GM19438 (cell line): ENCODE results near the gene HSPBAP1.
"Not testable (repeated sequence)": the region's sequence is repeated elsewhere in the genome, so short reads cannot be mapped to it uniquely, and the experiment has no call there.

ENCODE experiments used
- ATAC-seq: cut with Tn5 transposase; IDR thresholded peaks from one replicate; pipeline ENCODE4 v1.9.1; 2021; ENCODE audit warnings: low read depth; ENCODE audit not compliant: unreplicated experiment

The HSPBAP1 gene

DNA sequence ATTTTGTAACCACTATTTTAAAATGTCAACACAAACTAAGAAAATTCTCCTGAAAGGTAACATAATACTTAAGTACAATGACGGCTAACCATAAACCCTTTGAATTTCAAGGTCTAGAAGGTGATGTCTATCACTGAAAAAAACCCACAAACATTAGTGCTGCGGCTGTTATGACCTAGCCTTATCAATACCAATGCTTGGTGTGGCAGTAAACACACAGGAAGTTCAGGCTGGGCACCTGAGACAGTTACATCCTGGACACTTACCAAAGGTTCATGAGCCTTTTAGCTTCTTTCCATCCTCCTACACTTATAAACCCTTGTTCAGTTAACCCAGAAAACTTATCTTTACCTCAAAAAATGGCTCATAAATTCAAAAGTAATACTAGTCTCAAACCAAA is 5.8 kb downstream of the HSPBAP1 start:
- no peak for ATAC-seq

DNA sequence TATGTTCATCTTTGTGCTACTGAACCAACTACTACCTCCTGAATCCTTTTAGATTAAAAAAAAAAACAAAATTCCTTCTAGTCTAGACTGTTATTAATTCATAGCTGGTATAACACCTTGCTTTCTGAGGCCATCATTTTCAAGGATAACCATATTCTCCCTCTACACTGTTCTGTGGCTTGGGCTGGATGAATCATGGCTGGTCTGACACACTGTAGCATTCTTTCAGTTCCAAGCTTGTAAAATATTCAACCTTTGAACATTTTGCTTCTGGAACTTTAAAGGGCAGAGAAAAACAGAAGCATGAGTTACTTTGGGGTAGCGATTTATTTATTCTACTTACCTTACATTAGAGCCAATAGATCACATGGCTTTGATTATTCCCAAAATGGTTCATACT is 7.6 kb downstream of the HSPBAP1 start:
- no peak for ATAC-seq

DNA sequence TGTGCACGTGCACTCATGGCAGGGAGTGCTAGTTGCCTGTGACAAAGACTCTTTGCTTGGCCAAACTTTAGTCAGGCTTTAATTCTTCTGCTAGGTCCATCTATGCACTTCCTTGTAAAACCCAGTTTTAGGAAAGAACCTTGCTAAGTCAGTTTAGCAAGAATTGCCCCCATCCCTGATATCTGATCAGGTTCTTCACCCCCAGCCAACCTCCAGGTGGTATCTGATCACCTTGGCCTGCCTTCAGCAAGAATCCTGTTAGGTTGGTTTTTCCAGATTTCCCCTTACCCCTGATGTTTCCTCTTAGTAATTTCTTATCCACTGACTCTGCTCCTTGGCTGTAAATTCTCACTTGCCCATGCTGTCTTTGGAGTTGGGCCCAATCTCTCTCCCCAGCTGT is 8.4 kb downstream of the HSPBAP1 start:
- ATAC-seq: no peak

DNA sequence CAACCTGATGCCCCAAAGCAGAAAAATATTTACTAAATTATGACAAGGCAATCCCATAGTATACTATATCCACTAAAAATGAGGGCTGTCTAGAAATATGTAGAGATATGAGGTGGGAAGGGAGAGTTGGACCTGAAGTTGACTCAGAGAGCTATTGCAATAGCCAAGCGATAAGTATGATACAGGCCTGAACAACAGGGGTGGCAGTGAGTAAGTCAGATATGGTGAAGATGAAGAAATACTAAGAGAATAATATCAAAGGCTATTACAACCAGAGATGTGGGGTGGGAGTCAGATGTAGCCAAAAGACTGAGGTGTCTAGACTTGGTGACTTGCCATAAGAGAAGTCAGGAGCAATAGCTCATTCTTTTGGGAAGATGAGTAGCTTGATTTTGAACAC is 9.2 kb downstream of the HSPBAP1 start:
- no peak for ATAC-seq

- no peak for ATAC-seq
Measured at GRCh38 chr3:122782804-122783203, 10.8 kb downstream of the HSPBAP1 start.

- ATAC-seq: no peak
Measured at GRCh38 chr3:122777563-122777962, 16.1 kb downstream of the HSPBAP1 start.

DNA sequence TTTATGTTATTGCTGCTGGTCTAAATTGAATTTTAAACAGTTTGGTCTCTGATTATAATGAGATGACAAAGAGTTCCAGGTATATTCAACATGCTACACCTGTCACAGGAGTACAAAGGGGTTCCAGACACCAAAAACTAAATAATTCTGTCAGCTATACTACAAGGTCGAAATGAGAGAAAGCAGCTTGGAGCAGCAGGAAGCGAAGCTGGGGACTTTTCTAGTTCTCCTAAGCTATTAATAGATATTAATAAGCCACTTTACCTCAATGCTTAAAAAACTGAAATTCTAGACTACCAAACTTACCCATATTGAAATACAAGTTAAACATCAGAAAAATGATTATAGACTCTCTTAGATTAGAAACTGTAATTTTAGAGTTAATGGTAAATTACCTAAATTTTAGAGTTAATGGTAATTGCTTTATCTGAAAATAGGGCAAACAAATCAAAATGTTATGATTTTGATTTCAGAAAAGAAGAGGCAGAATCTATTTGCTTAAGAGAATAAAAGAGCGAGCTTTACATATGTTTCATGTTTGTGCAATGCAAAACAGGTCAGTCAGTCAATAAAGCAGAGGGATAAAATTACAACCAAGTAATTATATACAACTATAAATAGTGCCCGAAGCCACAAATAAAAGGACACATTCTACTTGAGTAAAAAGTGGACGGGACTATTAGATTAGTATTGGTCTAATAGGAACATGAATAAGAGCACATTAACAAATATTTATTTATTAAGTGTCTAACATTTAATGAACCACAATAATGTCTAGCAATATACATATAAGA is 16.8 kb downstream of the HSPBAP1 start:
- no peak for ATAC-seq

DNA sequence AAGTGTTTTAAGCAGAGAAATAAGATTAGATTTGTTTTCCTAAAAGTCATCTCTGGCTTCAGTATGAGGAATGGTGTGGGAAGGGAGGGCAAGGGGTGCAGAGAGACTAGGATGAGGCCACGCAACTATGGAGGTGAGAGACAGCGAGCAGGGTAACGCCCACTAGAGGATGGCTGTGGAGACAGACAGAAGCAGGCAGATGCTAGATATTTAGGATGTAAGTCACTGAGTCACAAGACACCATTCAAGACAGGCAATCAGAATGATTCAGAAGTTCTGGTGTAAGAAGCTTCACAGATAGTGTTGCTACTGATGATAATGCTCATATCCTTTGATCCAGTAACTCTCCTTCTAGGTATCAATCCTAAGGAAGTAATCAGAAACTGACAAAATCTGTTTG is 19.1 kb downstream of the HSPBAP1 start:
- no peak for ATAC-seq

GRCh38 chr3:122773944-122774509 is 19.6 kb downstream of the HSPBAP1 start:
- ATAC-seq: peak; percentile 63

GRCh38 chr3:122772827-122773226 is 20.8 kb downstream of the HSPBAP1 start:
- ATAC-seq: no peak

GRCh38 chr3:122770521-122771202 is 23.0 kb downstream of the HSPBAP1 start:
- no peak for ATAC-seq

DNA sequence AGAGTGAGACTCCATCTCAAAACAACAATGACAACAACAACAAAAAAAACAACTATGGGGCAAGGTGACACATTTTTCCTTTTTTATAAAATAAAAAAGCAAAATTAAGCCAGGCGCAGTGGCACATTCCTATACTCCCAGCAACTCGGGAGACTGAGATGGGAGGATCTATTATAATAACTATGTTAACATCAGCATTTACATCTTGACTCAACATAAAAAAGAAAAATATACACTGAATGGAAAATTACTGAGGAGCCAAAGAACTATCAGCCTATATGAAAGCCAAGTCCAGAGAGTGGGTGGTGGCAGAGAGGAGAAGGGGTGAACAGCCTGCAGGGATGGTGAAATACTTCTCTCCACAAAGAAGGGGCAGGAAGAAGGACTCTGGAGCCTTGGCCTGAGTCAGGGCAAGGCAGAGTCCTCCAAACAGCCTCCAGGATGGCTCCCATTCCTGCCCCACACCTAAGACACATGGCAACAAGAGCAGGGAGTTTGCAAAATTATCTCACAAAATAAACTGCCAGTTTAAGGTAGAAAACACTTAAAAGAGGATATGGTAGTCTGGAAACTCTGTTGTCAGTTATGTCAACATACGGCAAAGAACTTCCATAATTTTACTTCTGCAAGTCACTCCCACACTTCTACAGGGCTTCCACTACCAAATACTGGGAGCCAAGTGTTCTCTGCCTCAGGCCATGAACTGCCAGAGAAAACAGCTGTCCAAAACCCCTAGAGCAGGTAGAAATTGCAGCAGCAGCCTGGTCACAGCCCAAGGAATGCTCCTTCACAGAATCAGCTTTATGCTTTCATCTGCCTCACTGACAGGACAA is 25.9 kb downstream of the HSPBAP1 start:
- no peak for ATAC-seq

- ATAC-seq: no peak
Measured at GRCh38 chr3:122766430-122766829, 27.2 kb downstream of the HSPBAP1 start.

DNA sequence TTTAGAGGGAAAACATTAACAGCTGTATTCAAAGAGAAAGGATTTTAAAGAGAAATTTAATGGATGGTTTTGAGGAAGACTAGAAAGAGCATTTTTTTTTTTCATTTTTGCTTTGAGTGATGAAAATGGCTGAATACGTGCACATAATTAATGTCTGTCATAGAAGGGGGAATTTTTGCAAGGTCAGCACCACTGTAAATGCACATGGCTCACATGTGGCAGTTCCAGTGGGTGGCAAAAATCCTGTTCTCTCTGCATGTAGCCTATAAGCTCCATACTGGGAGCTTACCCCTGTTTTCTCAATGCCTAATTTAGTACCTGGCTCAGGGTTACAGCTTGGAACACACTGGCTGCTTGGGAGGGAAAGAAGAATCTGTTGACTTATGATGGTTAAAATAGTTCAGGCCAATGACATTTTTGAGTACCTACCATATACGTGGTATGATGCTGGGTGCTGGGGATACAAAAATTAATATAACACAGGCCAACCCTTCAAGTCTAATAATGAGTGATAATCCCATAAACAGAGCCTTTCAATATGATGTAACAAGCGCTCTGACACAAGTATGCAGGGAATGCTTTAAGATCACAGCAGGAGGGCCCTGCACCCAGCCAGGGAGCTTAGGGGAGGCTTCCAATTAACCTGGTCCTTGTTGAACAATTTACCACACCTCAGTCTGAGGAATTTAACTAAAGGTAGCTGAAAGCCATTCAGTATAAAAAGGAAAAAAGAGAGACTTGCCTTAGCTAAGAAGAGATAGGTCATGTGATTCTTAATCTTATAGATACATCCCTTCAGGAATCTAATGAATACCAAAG is 33.0 kb downstream of the HSPBAP1 start:
- no peak for ATAC-seq

- no peak for ATAC-seq
Measured at GRCh38 chr3:122758877-122759560, 34.6 kb downstream of the HSPBAP1 start.

GRCh38 chr3:122755491-122755890 is 38.1 kb downstream of the HSPBAP1 start:
- no peak for ATAC-seq

DNA sequence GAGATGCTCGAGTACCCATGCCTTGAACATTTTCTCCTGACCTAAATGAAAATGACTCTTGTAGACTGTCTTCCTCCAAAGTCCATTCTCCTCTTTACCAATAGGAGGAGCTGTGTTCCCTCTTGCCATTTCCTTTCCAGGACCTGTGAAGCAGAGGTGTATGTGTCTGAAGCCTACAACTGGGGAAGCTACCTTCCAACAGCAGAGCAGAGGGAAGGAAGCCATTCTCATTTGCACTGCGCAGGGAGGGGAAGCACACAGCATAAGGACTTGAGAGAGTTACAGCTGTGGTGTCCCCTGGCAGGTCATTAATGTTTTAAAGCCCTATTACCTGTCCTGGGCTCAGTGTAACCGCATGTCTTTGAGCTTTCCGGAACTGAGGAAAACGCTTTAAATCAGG is 38.7 kb downstream of the HSPBAP1 start:
- ATAC-seq: no peak

DNA sequence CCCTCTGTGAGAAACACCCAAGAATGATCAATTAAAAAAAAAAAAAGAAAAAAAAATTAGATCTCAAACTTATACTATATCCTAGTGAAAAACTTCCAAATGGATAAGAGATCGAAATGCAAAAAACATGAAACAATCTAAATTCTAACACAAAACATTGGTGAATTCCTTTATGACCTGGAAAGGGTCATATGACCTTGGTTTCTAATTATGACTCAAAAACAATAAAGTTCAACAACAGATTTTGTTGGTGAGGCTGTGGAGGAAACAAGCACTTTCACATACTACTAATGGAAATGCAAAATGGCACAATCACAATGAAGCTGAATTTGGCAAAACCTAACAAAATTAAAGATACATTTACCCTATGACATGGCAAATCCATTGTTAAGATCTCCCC is 45.3 kb downstream of the HSPBAP1 start:
- no peak for ATAC-seq

GRCh38 chr3:122747295-122747694 is 46.3 kb downstream of the HSPBAP1 start:
- not testable (repeated sequence) for ATAC-seq
